Natural killer cell treated with Interleukin-12 subunit alpha and Interleukin-12 subunit beta and Interleukin-15 and Interleukin-18, amount 100 ng/mL, for 72 hours (primary cell): ENCODE data around the gene QPRT. TPM values are rescaled to one million over a fixed set of nuclear protein-coding genes. Genes with fewer than 3 reads are reported as not detected.
A peak's percentile ranks its signal among the peaks of the same experiment; 100 is the strongest.
"Not testable (repeated sequence)": the region's sequence is repeated elsewhere in the genome, so short reads cannot be mapped to it uniquely, and the experiment has no call there.

Experiments
- ATAC-seq, 2 donors: fragments of 150-1000 bp; cut with Tn5 transposase in 1 of 2; sonication (Bioruptor Pico), chemical (Tn5 transposase) in 1 of 2; 2 replicates each; pipeline ENCODE4 v1.10.0; 2021
- DNase-seq: peaks from one replicate; pipeline ENCODE4 v3.0.0; 2022; ENCODE audit warnings: low spot score
- H3K27ac Mint-ChIP-seq, 2 donors: 1 replicate in 1 of 2; 2 replicates in 1 of 2; pipeline ENCODE4 v1.8.0; 2022; ENCODE audit warnings: mixed read lengths in 2 of 2, mild to moderate bottlenecking in 1 of 2, moderate library complexity in 1 of 2
- H3K27me3 Mint-ChIP-seq, 2 donors: 1 replicate in 1 of 2; 2 replicates in 1 of 2; pipeline ENCODE4 v1.8.0; 2022; ENCODE audit warnings: mixed read lengths in 2 of 2
- H3K36me3 Mint-ChIP-seq: one replicate; pipeline ENCODE4 v1.8.0; 2022; ENCODE audit warnings: mixed read lengths
- H3K4me1 Mint-ChIP-seq, 2 donors: 1 replicate in 1 of 2; 2 replicates in 1 of 2; pipeline ENCODE4 v1.8.0; 2022; ENCODE audit warnings: low read depth in 2 of 2, mixed read lengths in 2 of 2, mild to moderate bottlenecking in 1 of 2
- H3K4me3 Mint-ChIP-seq: one replicate; pipeline ENCODE4 v1.8.0; 2022; ENCODE audit warnings: mixed read lengths
- H3K9me3 Mint-ChIP-seq: 2 replicates; pipeline ENCODE4 v1.8.0; 2022; ENCODE audit warnings: mixed read lengths
- total RNA-seq, 2 donors: library from RNA; stranded (reverse); gene quantifications; one replicate each; pipeline ENCODE4 v1.2.3, GENCODE V29; 2022

The QPRT gene
- total RNA-seq, 2 donors from 2014 or later = 3.3 to 5.6 TPM

DNA sequence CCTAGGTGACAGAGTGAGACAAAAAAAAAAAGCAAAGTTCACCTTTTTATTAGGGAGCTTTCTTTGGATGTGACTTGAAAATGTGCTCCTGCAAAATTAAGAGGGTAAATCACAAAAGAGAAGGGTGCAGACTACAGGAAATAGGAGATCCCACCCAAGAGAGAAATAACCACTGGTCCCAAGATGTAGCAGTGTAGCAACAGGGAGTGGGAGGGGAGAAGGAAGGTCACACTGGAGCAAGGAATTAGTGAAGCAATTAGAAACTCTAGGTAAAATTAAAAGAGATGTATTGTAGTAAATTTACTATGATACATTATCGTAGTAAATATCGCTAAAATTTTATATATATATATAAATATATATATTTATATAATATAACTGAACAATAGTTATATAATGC lies 28.2 kb upstream of the QPRT start:
- no peaks in the 10 kb centered on the region for H3K36me3 Mint-ChIP-seq
- no peak for DNase-seq
- ATAC-seq = no peak
- H3K4me3 Mint-ChIP-seq = no peak overlapping the region
- no peak overlapping the region for H3K27ac Mint-ChIP-seq
- no peaks in the 10 kb centered on the region for H3K27me3 Mint-ChIP-seq
- H3K4me1 Mint-ChIP-seq = peaks cover 6 to 15% of the 10 kb centered on the region in 2 donors
- H3K9me3 Mint-ChIP-seq = no peaks in the 10 kb centered on the region

DNA sequence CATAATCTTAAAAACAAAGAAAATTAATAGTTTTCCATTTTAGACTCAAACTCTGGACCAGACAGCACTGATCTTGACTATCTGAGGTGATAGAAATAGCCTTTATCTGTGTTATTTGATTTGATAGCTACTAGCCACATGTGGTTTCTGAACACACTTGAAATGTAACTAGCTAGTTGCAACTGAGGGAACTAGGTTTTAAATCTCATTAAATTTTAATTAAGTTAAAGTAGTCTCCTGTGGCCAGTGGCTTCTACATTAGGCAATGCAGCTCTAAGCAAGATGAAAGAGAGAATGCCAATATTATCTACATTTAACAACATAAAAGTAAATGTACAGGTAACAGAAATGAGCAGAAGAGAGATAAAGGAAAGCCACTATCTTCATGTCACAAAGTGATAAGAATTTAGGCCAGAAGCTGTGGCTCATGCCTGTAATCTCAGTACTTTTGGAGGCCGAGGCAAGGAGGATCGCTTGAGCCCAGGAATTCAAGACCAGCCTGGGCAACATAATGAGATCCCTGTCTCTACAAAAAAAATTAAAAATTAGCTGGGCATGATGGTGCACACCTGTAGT lies 27.1 kb upstream of the QPRT start:
- H3K4me1 Mint-ChIP-seq = peaks cover 10% of the 10 kb centered on the region in 2 donors
- H3K9me3 Mint-ChIP-seq = no peaks in the 10 kb centered on the region
- H3K27me3 Mint-ChIP-seq = no peaks in the 10 kb centered on the region
- DNase-seq (no peak), ATAC-seq (no peak)
- no peak overlapping the region for H3K27ac Mint-ChIP-seq
- no peak overlapping the region for H3K4me3 Mint-ChIP-seq
- no peaks in the 10 kb centered on the region for H3K36me3 Mint-ChIP-seq

GRCh38 chr16:29653471-29653870 lies 25.5 kb upstream of the QPRT start:
- Mint-ChIP-seq H3K4me1 (peaks cover 10% of the 10 kb centered on the region in 2 donors), H3K36me3 (no peaks in the 10 kb centered on the region), H3K9me3 (no peaks in the 10 kb centered on the region), H3K27me3 (no peaks in the 10 kb centered on the region), H3K4me3 (no peak overlapping the region), H3K27ac (no peak overlapping the region)
- no peak for ATAC-seq
- DNase-seq = no peak

DNA sequence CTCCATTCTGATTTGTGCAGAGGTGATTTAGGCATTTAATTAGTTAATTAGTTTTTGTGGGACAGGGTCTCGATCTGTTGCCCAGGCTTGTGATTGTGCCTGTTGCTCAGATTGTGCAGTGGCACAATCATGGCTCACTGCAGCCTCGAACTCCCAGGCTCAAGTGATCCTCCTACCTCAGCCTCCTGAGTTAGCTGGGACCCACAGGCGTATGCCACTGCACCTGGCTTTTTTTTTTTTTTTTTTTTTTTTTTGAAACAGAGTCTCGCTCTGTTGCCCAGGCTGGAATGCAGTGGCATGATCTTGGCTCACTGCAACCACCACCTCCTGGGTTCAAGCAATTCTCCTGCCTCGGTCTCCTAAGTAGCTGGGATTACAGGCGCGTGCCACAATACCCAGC lies 25.1 kb upstream of the QPRT start:
- H3K4me3 Mint-ChIP-seq, H3K27me3 Mint-ChIP-seq, DNase-seq, H3K9me3 Mint-ChIP-seq, ATAC-seq, H3K36me3 Mint-ChIP-seq, H3K27ac Mint-ChIP-seq: not testable (repeated sequence)
- H3K4me1 Mint-ChIP-seq = peaks cover 10% of the 10 kb centered on the region in 2 donors

GRCh38 chr16:29656688-29657523 lies 22.1 kb upstream of the QPRT start:
- peaks cover 5 to 8% of the 10 kb centered on the region in 2 donors for H3K4me1 Mint-ChIP-seq
- H3K27me3 Mint-ChIP-seq = no peaks in the 10 kb centered on the region
- H3K36me3 Mint-ChIP-seq = no peaks in the 10 kb centered on the region
- no peak overlapping the region for H3K4me3 Mint-ChIP-seq
- DNase-seq (no peak), ATAC-seq (no peak)
- H3K27ac Mint-ChIP-seq = peak overlapping the region in 1 of 2 donors; percentile 24
- no peaks in the 10 kb centered on the region for H3K9me3 Mint-ChIP-seq

DNA sequence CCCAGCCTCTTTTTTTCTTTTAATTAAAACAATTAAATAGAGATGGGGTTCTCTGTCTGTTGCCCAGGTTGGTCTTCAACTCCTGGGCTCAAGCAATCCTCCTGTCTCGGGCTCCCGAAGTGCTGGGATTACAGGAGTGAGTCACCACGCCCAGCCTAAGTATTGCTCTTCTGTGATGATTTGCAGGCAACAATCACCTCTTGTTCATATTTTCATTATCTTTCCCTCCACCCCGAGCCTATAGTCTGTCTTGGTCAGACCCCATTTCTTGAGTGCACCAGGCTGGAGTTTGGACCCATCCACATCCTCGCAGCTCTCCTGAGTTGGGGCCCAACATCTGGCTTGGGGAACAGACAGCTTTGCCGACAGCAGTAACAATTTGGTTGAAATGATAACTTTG lies 20.3 kb upstream of the QPRT start:
- peaks cover 23% of the 10 kb centered on the region in 2 donors for H3K4me1 Mint-ChIP-seq
- no peak overlapping the region for H3K4me3 Mint-ChIP-seq
- peak overlapping the region in 1 of 2 donors; percentile 33 for H3K27ac Mint-ChIP-seq
- no peaks in the 10 kb centered on the region for H3K27me3 Mint-ChIP-seq
- DNase-seq (no peak), ATAC-seq (no peak)
- H3K36me3 Mint-ChIP-seq = no peaks in the 10 kb centered on the region
- H3K9me3 Mint-ChIP-seq = no peaks in the 10 kb centered on the region

GRCh38 chr16:29662000-29662728 lies 16.8 kb upstream of the QPRT start:
- Mint-ChIP-seq H3K36me3 (peaks cover 7% of the 10 kb centered on the region), H3K27me3 (no peaks in the 10 kb centered on the region), H3K4me3 (peak overlapping the region; percentile 97), H3K27ac (peak overlapping the region; percentile 96 to 97), H3K4me1 (peaks cover 51 to 55% of the 10 kb centered on the region in 2 donors), H3K9me3 (no peaks in the 10 kb centered on the region)
- ATAC-seq = no peak
- no peak for DNase-seq

DNA sequence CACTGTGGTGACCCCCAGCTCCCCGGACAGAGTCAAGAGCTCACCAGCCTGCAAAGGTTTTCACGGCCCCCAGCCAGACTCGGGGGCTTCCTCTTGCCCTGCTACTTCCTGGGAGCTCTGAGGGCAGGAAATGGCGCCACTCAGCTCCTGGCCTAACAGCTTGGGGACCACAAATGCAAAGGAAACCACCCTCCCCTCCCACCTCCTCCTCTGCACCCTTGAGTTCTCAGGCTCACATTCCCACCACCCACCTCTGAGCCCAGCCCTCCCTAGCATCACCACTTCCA lies 16.3 kb upstream of the QPRT start:
- Mint-ChIP-seq H3K36me3 (peaks cover 7% of the 10 kb centered on the region), H3K27ac (peak overlapping the region; percentile 96 to 97), H3K4me1 (peaks cover 55 to 58% of the 10 kb centered on the region in 2 donors), H3K9me3 (no peaks in the 10 kb centered on the region), H3K4me3 (peak overlapping the region; percentile 97), H3K27me3 (no peaks in the 10 kb centered on the region)
- DNase-seq = peak; percentile 81
- peak; percentile 59 to 71 for ATAC-seq

- H3K9me3 Mint-ChIP-seq = no peaks in the 10 kb centered on the region
- peaks cover 7% of the 10 kb centered on the region for H3K36me3 Mint-ChIP-seq
- ATAC-seq = peak; percentile 41 to 57
- peak within 1 kb of the TSS; percentile 97 for H3K4me3 Mint-ChIP-seq
- DNase-seq = no peak
- peak within 1 kb of the TSS; percentile 96 to 97 for H3K27ac Mint-ChIP-seq
- peaks cover 57 to 58% of the 10 kb centered on the region in 2 donors for H3K4me1 Mint-ChIP-seq
- H3K27me3 Mint-ChIP-seq = no peaks in the 10 kb centered on the region
These were observed 15.8 kb upstream of the QPRT start, which contains the start of gene SPN for GRCh38 chr16:29663016-29663806. Gene SPN, plus strand, starts transcription at chr16:29663247. Its CDS starts 482 bp downstream, at chr16:29663729.

GRCh38 chr16:29663807-29664090 lies 15.2 kb upstream of the QPRT start:
- Mint-ChIP-seq H3K27me3 (no peaks in the 10 kb centered on the region), H3K36me3 (peaks cover 7% of the 10 kb centered on the region), H3K9me3 (no peaks in the 10 kb centered on the region), H3K4me1 (peaks cover 57 to 58% of the 10 kb centered on the region in 2 donors), H3K27ac (peak overlapping the region; percentile 96 to 97), H3K4me3 (peak overlapping the region; percentile 97)
- ATAC-seq = peak in 1 of 2 donors; percentile 1
- DNase-seq = no peak

DNA sequence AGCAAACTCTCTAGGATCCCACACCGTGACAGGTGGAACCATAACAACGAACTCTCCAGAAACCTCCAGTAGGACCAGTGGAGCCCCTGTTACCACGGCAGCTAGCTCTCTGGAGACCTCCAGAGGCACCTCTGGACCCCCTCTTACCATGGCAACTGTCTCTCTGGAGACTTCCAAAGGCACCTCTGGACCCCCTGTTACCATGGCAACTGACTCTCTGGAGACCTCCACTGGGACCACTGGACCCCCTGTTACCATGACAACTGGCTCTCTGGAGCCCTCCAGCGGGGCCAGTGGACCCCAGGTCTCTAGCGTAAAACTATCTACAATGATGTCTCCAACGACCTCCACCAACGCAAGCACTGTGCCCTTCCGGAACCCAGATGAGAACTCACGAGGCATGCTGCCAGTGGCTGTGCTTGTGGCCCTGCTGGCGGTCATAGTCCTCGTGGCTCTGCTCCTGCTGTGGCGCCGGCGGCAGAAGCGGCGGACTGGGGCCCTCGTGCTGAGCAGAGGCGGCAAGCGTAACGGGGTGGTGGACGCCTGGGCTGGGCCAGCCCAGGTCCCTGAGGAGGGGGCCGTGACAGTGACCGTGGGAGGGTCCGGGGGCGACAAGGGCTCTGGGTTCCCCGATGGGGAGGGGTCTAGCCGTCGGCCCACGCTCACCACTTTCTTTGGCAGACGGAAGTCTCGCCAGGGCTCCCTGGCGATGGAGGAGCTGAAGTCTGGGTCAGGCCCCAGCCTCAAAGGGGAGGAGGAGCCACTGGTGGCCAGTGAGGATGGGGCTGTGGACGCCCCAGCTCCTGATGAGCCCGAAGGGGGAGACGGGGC lies 14.7 kb upstream of the QPRT start:
- peak overlapping the region; percentile 96 to 97 for H3K27ac Mint-ChIP-seq

DNA sequence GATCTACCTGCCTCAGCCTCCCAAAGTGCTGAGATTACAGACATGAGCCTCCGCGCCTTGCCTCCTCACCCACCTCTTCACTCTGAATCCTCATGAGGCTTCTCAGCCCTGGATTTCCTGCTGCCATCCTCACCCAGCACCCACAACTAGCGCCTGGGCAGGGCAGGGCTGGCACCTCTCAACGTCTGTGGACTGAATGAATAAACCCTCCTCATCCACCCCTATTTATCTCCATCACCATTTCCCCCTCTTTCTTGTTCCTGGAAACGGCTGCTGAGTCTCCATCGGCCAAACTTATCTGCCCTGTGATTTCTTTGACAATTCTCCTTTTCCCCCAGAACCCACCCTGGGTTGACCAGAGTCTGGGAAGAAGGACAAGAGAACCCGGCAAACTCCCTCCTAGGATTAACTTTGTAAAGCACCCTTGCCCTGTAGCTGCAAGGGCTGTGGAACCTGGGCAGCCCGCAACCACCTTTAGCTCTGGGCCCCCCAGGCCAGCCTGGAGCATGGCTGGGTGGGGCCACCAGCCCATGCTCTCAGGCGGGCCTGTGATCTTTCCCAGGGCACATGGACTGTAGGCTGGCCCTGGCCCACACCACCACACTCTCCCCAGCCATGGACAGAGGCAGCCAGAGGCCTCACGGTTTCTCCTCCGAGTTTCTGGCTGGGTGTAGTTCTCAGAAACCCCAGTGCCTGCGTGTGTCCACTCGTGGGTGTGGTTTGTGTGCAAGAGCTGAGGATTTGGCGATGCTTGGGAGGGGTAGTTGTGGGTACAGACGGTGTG lies 13.5 kb upstream of the QPRT start:
- no peaks in the 10 kb centered on the region for H3K9me3 Mint-ChIP-seq
- H3K4me1 Mint-ChIP-seq = peaks cover 57 to 58% of the 10 kb centered on the region in 2 donors
- H3K36me3 Mint-ChIP-seq = peaks cover 7% of the 10 kb centered on the region
- H3K27me3 Mint-ChIP-seq = no peaks in the 10 kb centered on the region
- H3K4me3 Mint-ChIP-seq = peak overlapping the region; percentile 97
- DNase-seq (no peak), ATAC-seq (peak; percentile 31 to 48)
- H3K27ac Mint-ChIP-seq = peak overlapping the region; percentile 96 to 97

More for the DNA sequence above, 14.7 kb upstream of the QPRT start:
- Mint-ChIP-seq H3K36me3 (peaks cover 7% of the 10 kb centered on the region), H3K4me3 (peak overlapping the region; percentile 97), H3K4me1 (peaks cover 57 to 58% of the 10 kb centered on the region in 2 donors), H3K9me3 (no peaks in the 10 kb centered on the region), H3K27me3 (no peaks in the 10 kb centered on the region)
- peak; percentile 54 to 64 for ATAC-seq
- DNase-seq = no peak
